Liver (tissue), 3 donors: ENCODE data around the gene MEOX1.

Experiments
- ATF3 ChIP-seq: IDR thresholded peaks from 2 replicates; pipeline ENCODE4 v1.6.1; 2016; ENCODE audit warnings: antibody characterized with exemption
- JUND ChIP-seq, 2 donors: IDR thresholded peaks; 2 replicates each; pipeline ENCODE4 v1.6.1; 2016; ENCODE audit warnings: antibody characterized with exemption in 2 of 2
- RAD21 ChIP-seq, 2 donors: IDR thresholded peaks; 2 replicates each; pipeline ENCODE4 v1.6.1; 2016; ENCODE audit warnings: antibody characterized with exemption in 2 of 2, mild to moderate bottlenecking in 2 of 2
- RXRA ChIP-seq, 2 donors: IDR thresholded peaks; 2 replicates each; pipeline ENCODE4 v1.6.1; 2017 to 2018; ENCODE audit warnings: antibody characterized with exemption in 2 of 2, mild to moderate bottlenecking in 1 of 2
- SP1 ChIP-seq: IDR thresholded peaks from 2 replicates; pipeline ENCODE4 v1.6.1; 2018; ENCODE audit warnings: antibody characterized with exemption, mild to moderate bottlenecking
- YY1 ChIP-seq: IDR thresholded peaks from 2 replicates; pipeline ENCODE4 v1.6.1; 2016; ENCODE audit warnings: antibody characterized with exemption, mild to moderate bottlenecking
- TF ChIP-seq, protein P1 (sequence below): fragments of 150-350 bp; IDR thresholded peaks from 2 replicates; pipeline ENCODE4 v1.5.1; 2017; ENCODE audit warnings: improper control_type of control experiment, low read depth, low read length; ENCODE audit not compliant: missing input control
- donor health status: healthy.
- donor health status: healthy.

DNA sequence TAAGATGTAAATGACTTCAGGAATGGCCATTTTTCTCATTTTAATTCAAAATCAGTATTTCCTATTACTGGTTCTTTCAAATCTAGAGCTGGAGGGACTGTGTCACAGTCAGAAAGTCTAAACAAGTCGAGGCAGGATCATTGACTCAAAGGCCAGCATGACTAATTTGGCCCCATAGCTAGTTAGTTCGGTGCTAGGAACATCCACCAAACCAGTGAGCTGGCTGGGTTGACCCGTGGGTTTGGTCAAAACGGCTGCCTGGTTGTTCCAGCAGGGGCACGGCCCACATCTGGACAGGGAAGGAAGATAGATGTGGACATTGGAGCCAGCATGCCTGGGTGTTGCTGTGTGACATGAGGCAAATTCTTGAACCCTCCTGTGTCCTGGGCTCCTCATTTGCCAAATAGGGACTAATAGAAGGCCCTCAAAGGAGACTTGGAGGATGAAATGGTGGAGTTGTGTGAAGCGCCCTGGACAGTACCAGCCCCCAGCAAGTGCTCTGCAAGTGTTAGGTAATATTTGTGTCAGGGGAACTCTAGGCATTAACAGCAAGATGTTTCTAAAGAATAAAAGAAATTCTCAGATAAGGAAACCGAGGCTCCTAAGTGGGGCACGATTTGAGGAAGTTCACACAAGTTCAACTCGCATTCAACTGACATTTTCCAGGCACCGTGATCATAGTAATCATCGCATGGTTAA is 46.2 kb downstream of the MEOX1 start:
- TF ChIP-seq, protein P1, sequence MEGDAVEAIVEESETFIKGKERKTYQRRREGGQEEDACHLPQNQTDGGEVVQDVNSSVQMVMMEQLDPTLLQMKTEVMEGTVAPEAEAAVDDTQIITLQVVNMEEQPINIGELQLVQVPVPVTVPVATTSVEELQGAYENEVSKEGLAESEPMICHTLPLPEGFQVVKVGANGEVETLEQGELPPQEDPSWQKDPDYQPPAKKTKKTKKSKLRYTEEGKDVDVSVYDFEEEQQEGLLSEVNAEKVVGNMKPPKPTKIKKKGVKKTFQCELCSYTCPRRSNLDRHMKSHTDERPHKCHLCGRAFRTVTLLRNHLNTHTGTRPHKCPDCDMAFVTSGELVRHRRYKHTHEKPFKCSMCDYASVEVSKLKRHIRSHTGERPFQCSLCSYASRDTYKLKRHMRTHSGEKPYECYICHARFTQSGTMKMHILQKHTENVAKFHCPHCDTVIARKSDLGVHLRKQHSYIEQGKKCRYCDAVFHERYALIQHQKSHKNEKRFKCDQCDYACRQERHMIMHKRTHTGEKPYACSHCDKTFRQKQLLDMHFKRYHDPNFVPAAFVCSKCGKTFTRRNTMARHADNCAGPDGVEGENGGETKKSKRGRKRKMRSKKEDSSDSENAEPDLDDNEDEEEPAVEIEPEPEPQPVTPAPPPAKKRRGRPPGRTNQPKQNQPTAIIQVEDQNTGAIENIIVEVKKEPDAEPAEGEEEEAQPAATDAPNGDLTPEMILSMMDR, result no peak
- TF ChIP-seq JUND (IDR thresholded peaks at IDR 0.05) (no peak), RAD21 (IDR thresholded peaks at IDR 0.05) (no peak), RXRA (IDR thresholded peaks at IDR 0.05) (no peak), YY1 (no peak), SP1 (no peak), ATF3 (no peak)
